ENCODE data around the gene ADGRD1. TPM values are rescaled to one million over a fixed set of nuclear protein-coding genes. Genes with fewer than 3 reads are reported as not detected.

ADGRD1 gene
- total RNA-seq, 4 donors from 2014 or later: 28.2 to 52.4 (median 41.8) TPM

DNA sequence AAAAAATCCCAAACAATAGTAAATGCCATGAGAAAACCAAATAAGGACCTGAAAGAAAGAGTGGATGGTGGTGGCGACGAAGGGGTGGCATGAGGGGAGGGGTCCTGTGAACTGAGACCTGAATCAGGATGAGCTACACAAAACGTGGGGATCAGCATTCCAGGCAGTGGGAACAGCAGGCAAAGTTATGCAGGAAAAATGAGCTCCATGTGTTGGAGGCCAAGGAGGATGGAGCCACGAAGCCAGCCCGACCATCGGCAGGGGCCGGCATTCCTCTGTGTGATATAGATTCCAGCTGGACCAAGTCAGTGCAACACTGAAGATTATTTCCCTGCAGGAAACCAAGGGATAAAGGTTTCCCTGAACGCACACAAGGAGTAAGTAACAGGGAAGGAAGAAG is 7.1 kb downstream of the ADGRD1 start:
- Histone ChIP-seq H3K27me3 (no peaks in the 10 kb centered on the region), H3K36me3 (peaks cover 0 to 10% (median 1%) of the 10 kb centered on the region in 4 donors), H3K4me3 (no peak overlapping the region), H3K9me3 (no peaks in the 10 kb centered on the region), H3K27ac (replicated peaks in 1 of 4) (peak overlapping the region; percentile 18 to 75 (median 70)), H3K4me1 (peaks cover 38 to 62% (median 51%) of the 10 kb centered on the region in 4 donors)
- intact Hi-C loops (cut with DNase I): no loop called here
- TF ChIP-seq EP300 (IDR thresholded peaks at IDR 0.05) (no peak), POLR2A (IDR thresholded peaks at IDR 0.05; ENCODE audit: low read depth) (no peak), POLR2AphosphoS5 (IDR thresholded peaks at IDR 0.05) (no peak)
- TF ChIP-seq, protein P1, sequence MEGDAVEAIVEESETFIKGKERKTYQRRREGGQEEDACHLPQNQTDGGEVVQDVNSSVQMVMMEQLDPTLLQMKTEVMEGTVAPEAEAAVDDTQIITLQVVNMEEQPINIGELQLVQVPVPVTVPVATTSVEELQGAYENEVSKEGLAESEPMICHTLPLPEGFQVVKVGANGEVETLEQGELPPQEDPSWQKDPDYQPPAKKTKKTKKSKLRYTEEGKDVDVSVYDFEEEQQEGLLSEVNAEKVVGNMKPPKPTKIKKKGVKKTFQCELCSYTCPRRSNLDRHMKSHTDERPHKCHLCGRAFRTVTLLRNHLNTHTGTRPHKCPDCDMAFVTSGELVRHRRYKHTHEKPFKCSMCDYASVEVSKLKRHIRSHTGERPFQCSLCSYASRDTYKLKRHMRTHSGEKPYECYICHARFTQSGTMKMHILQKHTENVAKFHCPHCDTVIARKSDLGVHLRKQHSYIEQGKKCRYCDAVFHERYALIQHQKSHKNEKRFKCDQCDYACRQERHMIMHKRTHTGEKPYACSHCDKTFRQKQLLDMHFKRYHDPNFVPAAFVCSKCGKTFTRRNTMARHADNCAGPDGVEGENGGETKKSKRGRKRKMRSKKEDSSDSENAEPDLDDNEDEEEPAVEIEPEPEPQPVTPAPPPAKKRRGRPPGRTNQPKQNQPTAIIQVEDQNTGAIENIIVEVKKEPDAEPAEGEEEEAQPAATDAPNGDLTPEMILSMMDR (IDR thresholded peaks at IDR 0.05): no peak
- 79% methylated on average over 8 of the region's 8 CpGs for WGBS
- peak; percentile 62 for DNase-seq (ENCODE audit: extremely low spot score)

DNA sequence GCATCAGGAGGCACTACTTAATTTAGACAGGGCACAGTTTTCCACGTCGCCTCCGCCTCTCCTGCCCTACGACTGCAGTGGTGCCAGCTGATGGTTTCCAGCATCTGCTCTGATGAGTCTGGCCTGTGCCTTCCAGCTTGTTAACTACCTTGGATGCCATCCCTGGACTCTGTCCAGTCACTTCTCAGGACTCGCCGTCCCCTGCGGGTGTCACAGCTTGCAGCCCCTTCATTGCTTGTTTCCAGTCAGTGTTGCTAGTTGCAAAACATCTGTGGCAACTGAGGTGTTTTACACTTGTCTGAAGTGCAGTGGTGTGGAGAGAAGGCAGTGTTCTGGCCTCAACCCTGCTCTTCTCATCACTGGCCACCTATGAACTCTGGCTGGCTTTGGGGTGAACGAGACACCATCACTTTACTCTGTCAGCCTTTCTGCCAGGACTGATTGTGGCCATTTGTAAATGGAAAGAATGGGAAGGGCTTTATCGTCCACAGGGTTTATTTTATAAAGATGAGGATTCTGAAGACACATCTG is 8.3 kb downstream of the ADGRD1 start:
- Histone ChIP-seq H3K27ac (replicated peaks in 1 of 4) (peak overlapping the region; percentile 18 to 75 (median 70)), H3K36me3 (peaks cover 0 to 13% (median 7%) of the 10 kb centered on the region in 4 donors), H3K4me3 (peak overlapping the region in 1 of 4 donors; percentile 34), H3K27me3 (no peaks in the 10 kb centered on the region), H3K4me1 (peaks cover 36 to 53% (median 45%) of the 10 kb centered on the region in 4 donors), H3K9me3 (no peaks in the 10 kb centered on the region)
- TF ChIP-seq, protein P1 (IDR thresholded peaks at IDR 0.05): no peak
- peak; percentile 84 for TF ChIP-seq EP300 (IDR thresholded peaks at IDR 0.05)
- peak; percentile 72 to 77 for TF ChIP-seq POLR2AphosphoS5 (IDR thresholded peaks at IDR 0.05)
- no peak for TF ChIP-seq POLR2A (IDR thresholded peaks at IDR 0.05; ENCODE audit: low read depth)
- DNase-seq (ENCODE audit: extremely low spot score): peak; percentile 92
- intact Hi-C loops (cut with DNase I): no loop called here
- 39% methylated on average over 9 of the region's 9 CpGs for WGBS

DNA sequence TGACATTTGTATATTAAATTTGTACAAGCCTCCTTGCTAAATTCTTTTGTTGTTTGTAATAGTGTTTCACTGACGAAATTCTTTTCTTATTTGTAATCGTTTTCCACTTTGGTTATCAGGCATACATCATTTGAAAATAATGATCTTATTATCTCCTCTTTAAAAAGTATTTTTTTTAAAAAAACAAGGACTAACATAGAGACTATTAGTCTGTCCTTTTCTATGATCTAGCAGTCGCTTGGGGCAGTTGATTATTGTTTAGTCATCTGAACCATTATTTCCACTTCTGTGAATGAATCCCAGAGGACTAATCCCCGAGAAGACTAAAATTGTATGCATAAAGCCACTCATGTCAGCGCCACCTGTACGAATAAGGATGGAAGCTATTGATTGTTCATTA is 11.5 kb downstream of the ADGRD1 start:
- 68% methylated on average over 6 of the region's 6 CpGs for WGBS
- Histone ChIP-seq H3K27me3 (no peaks in the 10 kb centered on the region), H3K36me3 (peaks cover 0 to 34% (median 27%) of the 10 kb centered on the region in 4 donors), H3K27ac (replicated peaks in 1 of 4) (peak overlapping the region in 1 of 4 donors; percentile 22), H3K4me3 (no peak overlapping the region), H3K4me1 (peaks cover 22 to 31% (median 28%) of the 10 kb centered on the region in 4 donors), H3K9me3 (no peaks in the 10 kb centered on the region)
- TF ChIP-seq POLR2AphosphoS5 (IDR thresholded peaks at IDR 0.05) (no peak), EP300 (IDR thresholded peaks at IDR 0.05) (no peak)
- TF ChIP-seq, protein P1 (IDR thresholded peaks at IDR 0.05): no peak
- no peak for DNase-seq (ENCODE audit: extremely low spot score)
- intact Hi-C loops (cut with DNase I): no loop called here

DNA sequence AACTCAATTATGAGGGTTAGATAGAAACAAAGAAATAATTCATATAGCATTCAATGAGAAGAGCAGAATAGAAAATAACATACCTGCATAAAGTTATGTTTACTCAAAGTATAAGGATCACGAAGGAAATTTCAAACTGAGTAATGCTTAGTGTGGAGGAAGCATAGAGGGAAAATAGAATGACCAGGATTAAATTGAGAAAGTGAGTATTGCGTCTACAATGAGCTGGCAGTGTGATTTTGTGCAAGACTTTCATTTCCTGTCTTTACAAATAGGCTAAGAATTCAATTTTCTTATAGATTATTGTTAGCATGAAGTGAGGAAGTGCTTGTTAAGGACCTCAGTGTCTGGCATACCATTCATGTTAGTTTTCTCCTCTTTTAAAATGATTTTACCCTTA is 12.0 kb downstream of the ADGRD1 start:
- WGBS: 71% methylated on average over 2 of the region's 2 CpGs
- Histone ChIP-seq H3K27ac (replicated peaks in 1 of 4) (peak overlapping the region in 1 of 4 donors; percentile 22), H3K4me1 (peaks cover 22 to 29% (median 28%) of the 10 kb centered on the region in 4 donors), H3K4me3 (no peak overlapping the region), H3K36me3 (peaks cover 0 to 34% (median 27%) of the 10 kb centered on the region in 4 donors), H3K9me3 (no peaks in the 10 kb centered on the region), H3K27me3 (no peaks in the 10 kb centered on the region)
- no peak for DNase-seq (ENCODE audit: extremely low spot score)
- no peak for TF ChIP-seq EP300 (IDR thresholded peaks at IDR 0.05)
- TF ChIP-seq, protein P1 (IDR thresholded peaks at IDR 0.05): no peak
- TF ChIP-seq POLR2AphosphoS5 (IDR thresholded peaks at IDR 0.05): no peak
- intact Hi-C loops (cut with DNase I): no loop called here

Measured in esophagus muscularis mucosa (tissue), 4 donors.